KOPT-K1 (cell line): Measurements from ENCODE around the gene RPL35.

Experiments used
- H3K27ac ChIP-seq: fragments of 200-600 bp; sonication (generic); 2 replicates; pipeline ENCODE4 v1.5.1; 2016; ENCODE audit warnings: antibody characterized with exemption, mild to moderate bottlenecking, low read depth, low read length; ENCODE audit not compliant: poor library complexity, severe bottlenecking
- H3K36me3 ChIP-seq: fragments of 200-600 bp; sonication (generic); 2 replicates; pipeline ENCODE4 v1.5.1; 2017; ENCODE audit warnings: antibody characterized with exemption, mild to moderate bottlenecking, low read length, moderate library complexity; ENCODE audit not compliant: insufficient read depth
- H3K9me3 ChIP-seq: fragments of 200-600 bp; sonication (generic); 2 replicates; pipeline ENCODE4 v1.5.1; 2017; ENCODE audit warnings: antibody characterized with exemption, low read length, mild to moderate bottlenecking; ENCODE audit not compliant: insufficient read depth, poor library complexity, severe bottlenecking

The RPL35 gene

DNA sequence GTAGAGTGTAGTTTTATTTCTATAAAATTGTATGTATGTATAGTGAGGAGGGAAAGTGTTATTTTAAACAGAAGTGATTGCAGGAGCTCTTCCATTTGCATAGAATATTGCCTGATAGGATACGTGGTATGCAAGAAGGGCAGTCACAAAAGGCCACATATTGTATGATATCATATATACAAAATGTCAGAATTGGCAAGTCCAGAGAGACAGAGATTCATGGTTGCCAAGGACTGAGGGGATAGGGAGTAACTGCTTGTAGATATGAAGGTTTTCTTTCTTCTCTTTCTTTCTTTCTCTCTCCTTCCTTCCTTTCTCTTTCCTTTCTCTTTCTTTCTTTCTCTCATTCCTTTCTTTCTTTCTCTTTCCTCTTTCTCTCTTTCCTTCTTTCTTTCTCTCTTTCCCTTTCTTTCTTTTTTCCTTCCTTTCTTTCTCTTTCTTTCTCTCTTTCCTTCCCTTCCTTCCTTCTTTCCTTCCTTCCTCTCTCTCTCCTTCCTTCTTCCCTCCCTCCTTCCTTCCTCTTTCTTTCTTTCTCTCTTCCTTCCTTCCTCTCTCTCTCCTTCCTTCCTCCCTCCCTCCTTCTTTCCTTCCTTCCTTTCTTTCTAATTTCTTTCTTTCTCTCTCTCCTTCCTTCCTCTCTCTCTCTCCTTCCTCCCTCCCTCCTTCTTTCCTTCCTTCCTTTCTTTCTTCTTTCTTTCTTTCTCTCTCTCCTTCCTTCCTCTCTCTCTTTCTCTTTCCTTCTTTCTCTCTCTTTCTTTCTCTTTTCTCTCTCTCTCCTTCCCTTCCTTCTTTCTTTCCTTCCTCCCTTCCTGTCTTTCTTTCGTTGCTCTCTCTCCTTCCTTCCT lies 33.0 kb downstream of the RPL35 start:
- Histone ChIP-seq H3K9me3 (no peaks in the 10 kb centered on the region), H3K36me3 (no peaks in the 10 kb centered on the region), H3K27ac (no peak overlapping the region)

DNA sequence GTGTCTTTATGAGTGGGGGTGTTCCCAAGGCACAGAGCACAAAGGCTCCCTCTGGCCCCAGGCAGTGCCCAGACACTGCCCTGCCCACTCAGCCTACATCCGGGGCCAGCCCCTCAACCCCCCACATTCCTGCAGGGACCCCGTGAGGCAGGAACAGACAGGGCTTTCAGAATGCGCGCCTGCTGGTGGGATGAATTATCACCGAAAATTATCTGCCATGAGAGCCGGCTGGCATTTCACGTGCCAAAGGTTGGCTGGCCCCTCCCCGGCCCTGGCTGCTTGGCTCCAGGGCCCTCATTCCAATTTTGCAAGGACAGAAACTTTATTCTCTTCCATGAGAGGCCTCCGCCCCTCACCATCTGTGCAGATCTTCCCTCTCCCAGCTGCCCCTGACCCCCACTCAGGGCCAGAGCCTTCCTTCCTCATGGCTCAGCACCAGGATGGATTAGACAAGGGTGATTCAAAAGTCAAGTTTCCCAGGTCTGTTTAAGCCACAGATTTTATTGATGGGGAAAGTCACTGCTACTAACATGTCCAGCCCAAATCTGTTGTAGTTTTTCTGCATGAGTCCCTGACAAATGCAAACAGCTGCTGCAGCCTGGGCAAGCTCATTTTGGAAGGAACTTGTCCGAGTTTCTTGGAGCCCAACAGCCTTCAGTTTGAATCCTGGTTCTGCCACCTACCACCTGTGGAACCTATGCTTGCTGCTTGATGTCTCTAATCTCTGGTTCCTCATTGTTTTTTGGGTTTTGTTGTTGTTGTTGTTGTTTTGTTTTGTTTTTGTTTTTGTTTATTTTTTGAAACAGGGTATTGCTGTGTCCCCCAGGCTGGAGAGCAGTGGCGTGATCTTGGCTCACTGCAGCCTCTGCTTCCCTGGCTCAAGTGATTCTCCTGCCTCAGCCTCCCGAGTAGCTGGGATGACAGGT lies 40.8 kb downstream of the RPL35 start:
- no peaks in the 10 kb centered on the region for H3K36me3 ChIP-seq
- H3K9me3 ChIP-seq: no peaks in the 10 kb centered on the region
- no peak overlapping the region for H3K27ac ChIP-seq

DNA sequence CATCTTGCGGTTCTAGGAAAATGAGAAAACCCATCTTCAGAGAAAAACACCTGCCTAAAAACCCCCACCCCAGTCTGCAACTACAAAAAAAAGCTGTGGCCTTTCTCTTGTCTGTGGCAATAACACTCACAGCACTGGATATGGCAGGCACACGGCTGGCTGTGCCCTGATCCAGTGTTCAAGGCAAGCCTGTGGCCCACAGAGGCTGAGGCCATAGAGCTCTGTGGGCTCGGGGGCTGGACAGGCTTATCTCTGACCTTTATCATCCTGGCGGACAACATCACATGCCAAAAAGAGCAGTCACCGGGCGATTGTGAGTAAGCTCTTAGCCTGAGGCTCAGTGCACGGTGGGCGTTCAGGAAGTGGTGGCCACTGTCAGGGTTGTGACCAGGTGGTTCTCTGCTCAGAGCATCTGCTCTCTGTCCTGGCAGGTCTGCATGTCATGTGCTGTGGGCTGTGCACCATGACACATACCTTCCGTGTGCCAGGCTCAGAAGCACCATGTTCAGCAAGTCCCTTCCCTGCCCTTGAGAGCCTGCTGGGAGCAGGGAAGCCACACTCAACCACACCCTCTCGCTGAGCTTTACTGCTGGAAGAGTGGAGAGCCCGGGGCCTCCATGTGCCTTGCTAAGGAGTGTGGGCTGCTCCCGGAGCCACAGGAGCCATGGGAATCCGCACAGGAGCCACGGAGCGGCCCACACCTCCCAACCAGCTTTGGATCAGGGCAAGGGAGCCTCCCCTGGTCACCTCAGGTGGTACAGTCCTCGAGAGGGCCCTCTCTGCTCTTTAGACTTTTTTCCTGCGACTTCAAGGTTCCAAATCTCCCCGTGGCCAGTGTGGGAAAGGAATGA lies 43.1 kb downstream of the RPL35 start:
- H3K27ac ChIP-seq: peak overlapping the region; percentile 83
- H3K9me3 ChIP-seq: no peaks in the 10 kb centered on the region
- H3K36me3 ChIP-seq: no peaks in the 10 kb centered on the region

DNA sequence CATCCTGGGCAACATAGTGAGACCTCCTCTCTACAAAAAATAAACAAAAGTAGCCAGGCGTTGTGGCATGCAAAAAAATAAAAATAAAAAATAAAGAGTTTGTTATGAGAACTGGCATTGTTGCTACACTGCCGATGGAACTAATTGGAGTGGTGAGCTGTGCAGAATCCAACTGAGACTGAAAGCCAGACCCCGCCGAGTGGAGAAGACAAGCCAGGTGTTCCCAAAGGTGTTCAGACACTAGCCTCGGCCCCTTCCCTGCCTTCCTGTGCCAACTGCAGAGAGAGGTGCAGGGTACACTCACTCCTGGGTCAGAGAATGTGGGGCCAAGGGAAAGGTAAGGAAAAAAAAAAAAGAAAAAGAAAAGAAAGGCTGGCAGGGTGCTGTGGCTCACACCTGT lies 46.2 kb downstream of the RPL35 start:
- no peaks in the 10 kb centered on the region for H3K36me3 ChIP-seq
- H3K9me3 ChIP-seq: no peaks in the 10 kb centered on the region
- H3K27ac ChIP-seq: no peak overlapping the region

- H3K27ac ChIP-seq: no peak overlapping the region
- H3K36me3 ChIP-seq: no peaks in the 10 kb centered on the region
- H3K9me3 ChIP-seq: no peaks in the 10 kb centered on the region
Measured at GRCh38 chr9:124814164-124814535, 47.6 kb downstream of the RPL35 start.

GRCh38 chr9:124813501-124814163 lies 48.1 kb downstream of the RPL35 start:
- Histone ChIP-seq H3K36me3 (no peaks in the 10 kb centered on the region), H3K27ac (no peak overlapping the region), H3K9me3 (no peaks in the 10 kb centered on the region)

GRCh38 chr9:124813041-124813440 lies 48.7 kb downstream of the RPL35 start:
- no peaks in the 10 kb centered on the region for H3K36me3 ChIP-seq
- H3K27ac ChIP-seq: no peak overlapping the region
- H3K9me3 ChIP-seq: no peaks in the 10 kb centered on the region

GRCh38 chr9:124812441-124812876 lies 49.3 kb downstream of the RPL35 start:
- Histone ChIP-seq H3K27ac (no peak overlapping the region), H3K9me3 (no peaks in the 10 kb centered on the region), H3K36me3 (no peaks in the 10 kb centered on the region)

DNA sequence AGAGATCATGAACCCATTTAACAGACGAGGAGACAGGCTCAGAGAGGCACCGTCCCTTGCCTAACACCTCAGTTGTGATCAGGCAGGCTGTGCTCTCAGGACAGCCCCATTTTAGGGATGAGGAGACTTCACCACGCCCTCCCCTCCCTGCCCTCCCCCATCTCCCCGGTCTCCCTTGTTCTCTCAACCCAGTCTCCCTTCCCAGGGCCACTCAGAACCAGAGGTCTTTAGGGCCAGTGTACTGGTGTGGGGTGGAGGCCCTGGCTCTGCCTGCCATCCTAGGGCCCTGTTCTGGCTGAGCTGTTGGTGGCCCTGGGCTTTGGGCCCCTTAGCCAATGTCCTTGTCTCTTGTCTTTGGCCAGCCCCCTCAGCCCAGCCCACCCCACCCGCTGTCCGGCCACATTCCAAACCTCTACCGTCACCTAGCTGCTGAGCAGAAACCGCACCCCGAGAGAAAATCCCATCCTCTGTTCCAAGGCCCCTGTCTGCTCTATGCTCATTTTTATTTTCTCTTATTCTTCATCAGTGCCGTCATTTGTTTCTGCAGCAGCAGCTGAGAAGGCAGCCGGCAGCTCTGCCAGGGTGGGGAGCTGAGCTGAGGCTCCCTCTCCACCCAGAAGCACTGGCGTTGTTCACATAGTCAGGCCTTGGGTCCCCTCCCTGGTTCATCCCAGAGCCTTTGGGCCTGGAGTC lies 50.9 kb downstream of the RPL35 start:
- Histone ChIP-seq H3K27ac (no peak overlapping the region), H3K9me3 (no peaks in the 10 kb centered on the region), H3K36me3 (no peaks in the 10 kb centered on the region)

DNA sequence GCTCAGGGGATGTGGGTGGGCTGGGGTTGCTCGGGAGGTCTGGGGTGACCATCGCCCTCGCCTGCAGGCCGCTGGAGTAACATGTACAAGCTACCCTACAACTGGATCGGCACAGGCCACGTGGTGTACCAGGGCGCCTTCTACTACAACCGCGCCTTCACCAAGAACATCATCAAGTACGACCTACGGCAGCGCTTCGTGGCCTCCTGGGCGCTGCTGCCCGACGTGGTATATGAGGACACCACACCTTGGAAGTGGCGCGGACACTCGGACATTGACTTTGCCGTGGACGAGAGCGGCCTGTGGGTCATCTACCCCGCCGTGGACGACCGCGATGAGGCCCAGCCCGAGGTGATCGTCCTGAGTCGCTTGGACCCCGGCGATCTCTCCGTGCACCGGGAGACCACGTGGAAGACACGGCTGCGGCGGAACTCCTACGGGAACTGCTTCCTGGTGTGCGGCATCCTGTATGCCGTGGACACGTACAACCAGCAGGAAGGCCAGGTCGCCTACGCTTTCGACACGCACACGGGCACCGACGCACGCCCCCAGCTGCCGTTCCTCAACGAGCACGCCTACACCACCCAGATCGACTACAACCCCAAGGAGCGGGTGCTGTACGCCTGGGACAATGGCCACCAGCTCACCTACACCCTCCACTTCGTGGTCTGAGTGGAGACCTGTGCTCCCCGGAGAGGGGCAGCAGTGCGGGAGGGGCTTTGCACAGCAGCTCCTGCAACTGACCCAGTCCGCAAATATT lies 51.8 kb downstream of the RPL35 start:
- H3K36me3 ChIP-seq: no peaks in the 10 kb centered on the region
- H3K9me3 ChIP-seq: no peaks in the 10 kb centered on the region
- no peak overlapping the region for H3K27ac ChIP-seq

- no peaks in the 10 kb centered on the region for H3K36me3 ChIP-seq
- no peaks in the 10 kb centered on the region for H3K9me3 ChIP-seq
- no peak overlapping the region for H3K27ac ChIP-seq
Measured at GRCh38 chr9:124809211-124809610, 52.5 kb downstream of the RPL35 start.

GRCh38 chr9:124808246-124808956 lies 53.4 kb downstream of the RPL35 start:
- H3K9me3 ChIP-seq: no peaks in the 10 kb centered on the region

More at GRCh38 chr9:124808246-124808956, 53.4 kb downstream of the RPL35 start:
- H3K27ac ChIP-seq: no peak overlapping the region
- H3K36me3 ChIP-seq: no peaks in the 10 kb centered on the region
